PFSK-1 (cell line): Measurements from ENCODE around the gene RDH5.

ENCODE experiments used
- POLR2AphosphoS5 ChIP-seq: IDR thresholded peaks from 2 replicates; pipeline ENCODE4 v1.6.1; 2012; ENCODE audit warnings: low read depth, mild to moderate bottlenecking, control low read depth, low read length, moderate library complexity
- REST ChIP-seq, 2 experiments: IDR thresholded peaks; 2 replicates each; pipeline versions ENCODE4 v1.6.1 to v1.8.0; 2011 to 2012; ENCODE audit warnings: low read depth in 2 of 2, low read length in 2 of 2, control low read depth in 1 of 2, inconsistent platforms in 1 of 2, mild to moderate bottlenecking in 1 of 2, moderate library complexity in 1 of 2; ENCODE audit not compliant: insufficient read depth in 1 of 2
- SIN3A ChIP-seq: IDR thresholded peaks from 2 replicates; pipeline ENCODE4 v1.6.1; 2012; ENCODE audit warnings: mild to moderate bottlenecking, low read length, moderate library complexity, borderline replicate concordance; ENCODE audit not compliant: insufficient read depth
- TAF1 ChIP-seq: IDR thresholded peaks from 2 replicates; pipeline ENCODE4 v1.6.1; 2012; ENCODE audit warnings: low read length, control low read depth, borderline replicate concordance; ENCODE audit not compliant: insufficient read depth

- TF ChIP-seq POLR2AphosphoS5 (no peak), SIN3A (no peak), TAF1 (no peak), REST (IDR thresholded peaks at IDR 0.05; ENCODE audit: insufficient read depth in 1 of 2, low read depth in 2 of 2, low read length in 2 of 2) (no peak)
These were observed 16.8 kb downstream of the RDH5 start for GRCh38 chr12:55736780-55737580.
